ENCODE measurements around the gene OR5M11.
"Not testable (repeated sequence)": the region's sequence is repeated elsewhere in the genome, so short reads cannot be mapped to it uniquely, and the experiment has no call there.

Gene OR5M11

DNA sequence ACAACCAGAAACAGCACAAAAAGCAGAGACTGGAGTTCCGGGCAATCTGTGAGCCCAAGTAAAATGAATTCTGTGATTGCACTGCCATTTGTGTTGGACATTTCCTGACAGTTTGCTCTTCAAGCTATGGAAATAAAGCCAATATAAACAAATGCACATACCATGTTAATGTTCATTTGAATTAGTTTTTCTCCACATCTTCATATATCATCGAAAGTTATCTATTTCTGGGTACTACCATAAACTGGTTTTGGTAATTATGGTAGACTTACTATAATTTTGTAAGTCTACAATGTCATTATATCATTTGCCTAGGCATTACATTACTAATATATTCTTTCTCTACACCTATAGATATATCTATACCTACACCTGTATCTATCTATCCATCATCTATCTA, at the start of gene OR5M11:
TSS of gene OR5M11 (minus strand) at position 101 of the 400 bp plus-strand sequence. CDS start at position 101, 0 bp downstream.
- no peak for FAIRE-seq
- no peak for DNase-seq (ENCODE audit: insufficient read length, low spot score)

- FAIRE-seq; DNase-seq (ENCODE audit: insufficient read length, low spot score): not testable (repeated sequence)
Measured at GRCh38 chr11:56592088-56592717, 49.1 kb upstream of the OR5M11 start.

DNA sequence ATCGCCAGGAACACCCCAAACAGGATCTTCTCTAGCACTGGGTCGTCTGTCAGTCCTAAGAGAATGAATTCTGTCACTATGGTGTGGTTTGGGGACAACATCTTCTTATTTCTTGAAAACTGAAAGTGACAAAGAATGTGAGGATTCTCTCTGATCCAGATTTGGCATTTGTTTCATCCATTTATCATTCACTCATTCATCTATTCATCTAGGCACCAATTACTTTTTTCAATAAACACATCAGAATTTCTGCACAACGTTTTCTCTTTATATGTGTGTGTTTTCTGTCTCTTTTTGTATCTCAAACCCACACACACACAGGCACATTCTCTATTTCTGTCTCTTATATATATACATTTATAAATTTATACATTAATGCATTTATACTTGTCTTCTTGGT, 34.6 kb upstream of the OR5M11 start, which contains the start of gene OR5M10:
TSS of gene OR5M10 (minus strand) at position 101 of the 400 bp plus-strand sequence. CDS start at position 101, 0 bp downstream.
- FAIRE-seq (no peak), DNase-seq (ENCODE audit: insufficient read length, low spot score) (no peak)

- no peak for FAIRE-seq
Measured at GRCh38 chr11:56558574-56558973, 15.5 kb upstream of the OR5M11 start.

GRCh38 chr11:56554691-56555090, 11.6 kb upstream of the OR5M11 start:
- DNase-seq (ENCODE audit: insufficient read length, low spot score); FAIRE-seq: not testable (repeated sequence)

More at GRCh38 chr11:56558574-56558973, 15.5 kb upstream of the OR5M11 start:
- no peak for DNase-seq (ENCODE audit: insufficient read length, low spot score)

DNA sequence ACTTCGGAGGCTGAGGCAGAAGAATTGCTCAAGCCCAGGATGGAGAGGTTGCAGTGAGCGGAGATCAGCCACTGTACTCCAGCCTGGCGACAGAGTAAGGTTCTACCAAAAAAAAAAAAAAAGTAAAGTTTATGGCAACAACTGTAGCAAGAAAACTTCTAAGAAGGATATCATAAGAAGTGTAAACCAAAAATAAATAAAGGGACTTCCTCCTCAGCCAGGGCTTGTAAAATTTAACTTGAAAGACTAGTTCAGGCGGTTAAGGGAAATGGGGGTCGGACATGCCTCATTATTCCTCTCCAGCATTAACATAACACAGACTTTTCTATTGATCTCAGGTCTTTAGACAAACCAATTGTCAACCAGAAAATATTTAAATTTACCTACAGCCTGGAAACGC, 2.5 kb upstream of the OR5M11 start:
- FAIRE-seq = no peak

DNA sequence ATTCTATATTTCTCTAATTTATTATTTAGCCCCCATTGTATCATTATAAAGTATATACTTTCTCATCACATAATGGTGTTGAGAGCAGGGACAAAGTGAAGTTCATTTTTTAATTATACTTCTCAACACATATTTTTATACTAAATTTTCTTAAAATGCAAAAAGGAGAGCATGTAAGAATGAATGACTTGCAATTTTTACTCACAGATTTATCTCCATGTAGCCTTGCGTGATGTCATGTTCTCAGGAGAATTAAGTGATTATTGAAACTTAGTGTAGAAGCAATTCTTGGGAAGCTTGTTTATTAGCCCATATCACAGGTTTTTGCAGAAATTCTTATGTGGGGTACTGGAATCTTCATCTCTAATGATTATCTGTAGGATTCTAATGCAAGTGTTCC, 682 bp upstream of the OR5M11 start:
- FAIRE-seq (no peak), DNase-seq (ENCODE audit: insufficient read length, low spot score) (no peak)

More for the DNA sequence above, 2.5 kb upstream of the OR5M11 start:
- no peak for DNase-seq (ENCODE audit: insufficient read length, low spot score)

- FAIRE-seq (no peak), DNase-seq (ENCODE audit: insufficient read length, low spot score) (no peak)
Measured at GRCh38 chr11:56533054-56533740, 9.9 kb downstream of the OR5M11 start.

DNA sequence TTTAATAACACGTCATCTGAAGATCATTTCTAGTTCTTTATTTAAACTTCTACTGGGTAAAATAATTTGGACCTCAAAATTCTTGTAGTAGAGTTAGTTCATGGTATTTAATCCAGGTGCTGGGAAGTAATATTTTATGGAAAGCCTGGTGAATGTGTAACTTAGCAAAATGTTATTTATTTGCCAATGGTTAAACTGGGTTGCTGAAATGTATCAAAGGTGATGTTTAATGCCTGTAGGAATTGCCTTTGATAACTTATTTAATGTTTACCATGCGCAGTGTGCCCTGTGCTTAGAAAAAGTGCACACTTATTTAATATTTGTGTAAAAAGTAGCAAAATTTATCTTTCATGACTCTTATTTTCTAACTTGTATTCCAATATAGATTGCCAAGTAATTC, 11.2 kb downstream of the OR5M11 start:
- no peak for DNase-seq (ENCODE audit: insufficient read length, low spot score)
- FAIRE-seq = no peak

DNA sequence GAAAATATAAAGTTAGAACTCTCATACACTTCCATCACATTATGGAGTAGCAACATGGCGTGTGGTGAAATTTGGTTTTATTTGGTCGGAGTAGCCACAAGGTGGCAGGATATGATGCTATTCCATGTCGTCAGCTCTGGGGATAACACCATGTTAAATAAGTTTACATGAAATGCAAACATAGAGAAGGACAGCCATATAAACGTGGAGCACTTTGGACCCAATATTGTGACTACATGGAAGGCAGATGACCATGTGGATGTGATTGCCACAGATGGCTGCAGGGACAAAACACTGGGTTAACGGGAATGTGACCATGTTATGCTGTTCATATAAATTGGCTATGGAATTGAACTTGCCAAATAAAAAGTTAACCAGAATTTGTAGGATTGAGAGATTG, 21.0 kb downstream of the OR5M11 start:
- no peak for FAIRE-seq
- DNase-seq (ENCODE audit: insufficient read length, low spot score) = no peak

DNA sequence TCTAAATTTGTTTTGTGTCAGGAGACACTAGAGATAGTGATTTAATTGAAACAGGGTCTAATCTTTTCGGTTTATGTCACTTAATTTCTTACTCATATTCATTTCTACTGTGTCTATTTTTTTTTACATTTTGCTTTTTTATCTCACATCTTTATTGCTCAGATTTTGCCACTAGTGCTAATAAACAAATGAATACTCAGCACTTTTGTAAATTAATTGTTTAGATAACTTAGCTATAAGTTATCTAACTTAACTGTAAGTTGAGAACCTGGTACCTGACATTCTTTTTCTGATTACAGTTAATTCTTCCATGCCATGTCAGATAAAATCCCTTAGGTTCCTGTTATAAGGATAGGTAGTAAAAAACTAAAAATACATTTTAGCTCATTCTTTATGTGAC, 29.8 kb downstream of the OR5M11 start:
- FAIRE-seq (no peak), DNase-seq (ENCODE audit: insufficient read length, low spot score) (no peak)

- no peak for DNase-seq (ENCODE audit: insufficient read length, low spot score)
- no peak for FAIRE-seq
Measured at GRCh38 chr11:56509439-56509838, 33.6 kb downstream of the OR5M11 start.

DNA sequence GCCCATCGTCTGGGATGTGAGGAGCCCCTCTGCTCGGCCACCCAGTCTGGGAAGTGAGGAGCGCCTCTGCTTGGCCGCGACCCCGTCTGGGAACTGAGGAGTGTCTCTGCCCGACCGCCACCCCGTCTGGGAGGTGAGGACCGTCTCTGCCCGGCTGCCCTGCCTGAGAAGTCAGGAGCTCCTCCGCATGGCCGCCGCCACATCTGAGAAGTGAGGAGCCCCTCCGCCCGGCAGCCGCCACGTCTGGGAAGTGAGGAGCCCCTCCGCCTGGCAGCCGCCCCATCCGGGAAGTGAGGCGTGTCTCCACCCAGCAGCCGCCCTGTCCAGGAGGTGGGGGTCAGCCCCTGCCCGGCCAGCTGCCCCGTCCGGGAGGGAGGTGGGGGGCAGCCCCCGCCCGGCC, 46.0 kb downstream of the OR5M11 start:
- FAIRE-seq = no peak

DNA sequence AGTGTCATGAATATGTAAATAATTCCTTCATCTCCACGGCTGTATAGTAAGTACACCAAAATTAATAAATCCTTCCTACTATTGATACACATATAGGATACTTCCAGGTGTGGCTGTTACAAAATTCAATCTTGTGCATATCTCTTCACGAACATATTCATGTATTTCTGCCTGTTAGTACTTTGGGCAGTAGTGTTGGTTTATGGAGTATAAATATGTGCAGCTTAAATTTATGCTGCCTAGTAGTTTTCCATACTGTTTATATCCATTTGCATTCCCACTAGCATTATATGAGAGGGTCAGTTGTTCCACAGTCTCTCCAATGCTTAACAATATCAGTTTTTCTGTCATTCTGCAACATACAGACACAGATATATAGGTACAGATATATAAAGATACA, 47.9 kb downstream of the OR5M11 start:
- DNase-seq (ENCODE audit: insufficient read length, low spot score) (no peak), FAIRE-seq (no peak)

More for the DNA sequence above, 46.0 kb downstream of the OR5M11 start:
- DNase-seq (ENCODE audit: insufficient read length, low spot score) = no peak
